Stomach (tissue), 4 donors: ENCODE measurements around the gene TBCE.

Source experiments
- EP300 ChIP-seq: sonication (generic); formaldehyde crosslinking; IDR thresholded peaks from one replicate; pipeline ENCODE4 v1.6.1; 2017; ENCODE audit warnings: antibody characterized with exemption
- POLR2A ChIP-seq, 4 donors: fragments of 450-650 bp; IDR thresholded peaks; one replicate each; pipeline ENCODE4 v1.6.1; 2016; ENCODE audit warnings: antibody characterized with exemption in 4 of 4, control low read depth in 2 of 4, mild to moderate bottlenecking in 1 of 4, moderate library complexity in 1 of 4
- TF ChIP-seq, protein P1 (sequence below), 7 experiments: fragments of 450-650 bp in 4 of 7; fragments of 200-600 bp in 3 of 7; sonication (generic) in 3 of 7; IDR thresholded peaks; one replicate each; pipeline ENCODE4 v1.5.1; 2016 to 2019; ENCODE audit warnings: antibody characterized with exemption in 7 of 7, control low read depth in 2 of 7, mild to moderate bottlenecking in 1 of 7

DNA sequence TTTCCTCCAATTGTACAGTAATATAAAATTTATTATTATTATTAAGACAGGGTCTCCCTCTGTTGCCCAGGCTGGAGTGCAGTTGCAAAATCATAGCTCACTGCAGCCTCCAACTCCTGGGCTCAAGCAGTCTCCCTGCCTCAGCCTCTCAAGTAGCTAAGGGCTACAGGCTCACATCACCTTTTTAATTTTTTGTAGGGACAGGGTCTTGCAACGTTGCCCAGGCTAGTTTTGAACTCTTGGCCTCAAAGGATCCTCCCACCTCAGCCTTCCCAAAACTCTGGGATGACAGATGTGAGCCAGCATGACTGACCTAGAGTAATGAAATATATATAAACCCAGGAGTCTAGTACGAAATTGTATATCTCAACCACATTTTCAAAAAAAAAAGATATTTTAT, 87.9 kb downstream of the TBCE start:
- TF ChIP-seq POLR2A (IDR thresholded peaks at IDR 0.05) (no peak), EP300 (no peak)
- TF ChIP-seq, protein P1, sequence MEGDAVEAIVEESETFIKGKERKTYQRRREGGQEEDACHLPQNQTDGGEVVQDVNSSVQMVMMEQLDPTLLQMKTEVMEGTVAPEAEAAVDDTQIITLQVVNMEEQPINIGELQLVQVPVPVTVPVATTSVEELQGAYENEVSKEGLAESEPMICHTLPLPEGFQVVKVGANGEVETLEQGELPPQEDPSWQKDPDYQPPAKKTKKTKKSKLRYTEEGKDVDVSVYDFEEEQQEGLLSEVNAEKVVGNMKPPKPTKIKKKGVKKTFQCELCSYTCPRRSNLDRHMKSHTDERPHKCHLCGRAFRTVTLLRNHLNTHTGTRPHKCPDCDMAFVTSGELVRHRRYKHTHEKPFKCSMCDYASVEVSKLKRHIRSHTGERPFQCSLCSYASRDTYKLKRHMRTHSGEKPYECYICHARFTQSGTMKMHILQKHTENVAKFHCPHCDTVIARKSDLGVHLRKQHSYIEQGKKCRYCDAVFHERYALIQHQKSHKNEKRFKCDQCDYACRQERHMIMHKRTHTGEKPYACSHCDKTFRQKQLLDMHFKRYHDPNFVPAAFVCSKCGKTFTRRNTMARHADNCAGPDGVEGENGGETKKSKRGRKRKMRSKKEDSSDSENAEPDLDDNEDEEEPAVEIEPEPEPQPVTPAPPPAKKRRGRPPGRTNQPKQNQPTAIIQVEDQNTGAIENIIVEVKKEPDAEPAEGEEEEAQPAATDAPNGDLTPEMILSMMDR (IDR thresholded peaks at IDR 0.05): no peak
